Lung (tissue), 12 donors: Measurements from ENCODE around the gene DHRS3. TPM values are rescaled to one million over a fixed set of nuclear protein-coding genes. Genes with fewer than 3 reads are reported as not detected.

ENCODE experiments used
- ATAC-seq: fragments of 200-7000 bp; cut with Tn5 transposase; one replicate; pipeline ENCODE4 v1.9.1; 2020; ENCODE audit warnings: moderate number of reproducible peaks; ENCODE audit not compliant: insufficient read depth, low FRiP score
- DNase-seq, 3 donors: peaks; one replicate each; pipeline ENCODE4 v3.0.0-alpha.2; 2013 to 2017
- H3K27ac ChIP-seq, 2 donors: one replicate each; pipeline ENCODE4 v1.5.1; 2013; ENCODE audit warnings: mild to moderate bottlenecking in 2 of 2, moderate library complexity in 2 of 2, control low read depth in 1 of 2, inconsistent platforms in 1 of 2, low read depth in 1 of 2, low read length in 1 of 2
- H3K27me3 ChIP-seq, 3 donors: one replicate each; pipeline ENCODE4 v1.5.1; 2013; ENCODE audit warnings: low read length in 2 of 3; ENCODE audit not compliant: control insufficient read depth in 3 of 3, insufficient read depth in 3 of 3
- H3K36me3 ChIP-seq, 4 donors: one replicate each; pipeline ENCODE4 v1.5.1; 2013; ENCODE audit warnings: low read length in 4 of 4, mild to moderate bottlenecking in 1 of 4, moderate library complexity in 1 of 4; ENCODE audit not compliant: control insufficient read depth in 4 of 4, insufficient read depth in 4 of 4
- H3K4me1 ChIP-seq, 5 donors: one replicate each; pipeline ENCODE4 v1.5.1; 2013; ENCODE audit warnings: low read length in 5 of 5, mild to moderate bottlenecking in 2 of 5, moderate library complexity in 1 of 5; ENCODE audit not compliant: control insufficient read depth in 5 of 5, insufficient read depth in 5 of 5
- H3K4me3 ChIP-seq: one replicate; pipeline ENCODE4 v1.5.1; 2013; ENCODE audit warnings: mild to moderate bottlenecking, control low read depth, moderate library complexity
- H3K9ac ChIP-seq, 2 donors: one replicate each; pipeline ENCODE4 v1.5.1; 2013; ENCODE audit warnings: low read length in 2 of 2, control low read depth in 1 of 2; ENCODE audit not compliant: insufficient read depth in 1 of 2
- H3K9me3 ChIP-seq, 4 donors: one replicate each; pipeline ENCODE4 v1.5.1; 2013; ENCODE audit warnings: low read length in 3 of 4, mild to moderate bottlenecking in 1 of 4, moderate library complexity in 1 of 4; ENCODE audit not compliant: control insufficient read depth in 4 of 4, insufficient read depth in 3 of 4
- CTCF ChIP-seq: IDR thresholded peaks from 2 replicates; pipeline ENCODE4 v1.5.1; 2012; ENCODE audit warnings: mild to moderate bottlenecking; ENCODE audit errors: control extremely low read depth, extremely low read depth
- WGBS, 2 donors: extraction: QIAGEN DNeasy Blood & Tissue Kit; methylation state at CpG; one replicate each; pipeline ENCODE4 v1.1.7; 2013; 5-methylcytosine and 5-hydroxymethylcytosine counted together
- polyA plus RNA-seq, 2 donors: library from polyadenylated mRNA; stranded (reverse); fragments of 200-250 nt; gene quantifications; one replicate each; pipeline ENCODE4 v1.2.1, GENCODE V29; 2013
- total RNA-seq, 2 donors: library from RNA; depleted of rRNA in 1 of 2; stranded (reverse); fragments of >200 nt in 1 of 2; gene quantifications; one replicate each; pipeline ENCODE4 v1.2.1, GENCODE V29; 2014 to 2021
- donor health status: control.
- donor health status: control.
- donor health status: Bipolar disorder and iron deficiency.
- donor health status: healthy.
- donor health status: DM: yes; HTN: yes; CAD: no.

Gene DHRS3
- total and polyA plus RNA-seq, 4 donors: 56.7 to 109 (median 79.8) TPM

- no peaks in the 10 kb centered on the region for H3K9me3 ChIP-seq
- DNase-seq (no peak), ATAC-seq (no peak)
- no peak overlapping the region for H3K9ac ChIP-seq
- H3K27me3 ChIP-seq: no peaks in the 10 kb centered on the region
- H3K4me3 ChIP-seq: no peak overlapping the region
- peaks cover 11 to 29% (median 16%) of the 10 kb centered on the region in 5 donors for H3K4me1 ChIP-seq
- WGBS, 2 donors: 85 to 87% methylated on average over 19 of the region's 19 CpGs
- no peak for TF ChIP-seq CTCF
- peak overlapping the region; percentile 55 for H3K27ac ChIP-seq
- H3K36me3 ChIP-seq: peaks cover 0 to 10% (median 1%) of the 10 kb centered on the region in 4 donors
Observed at GRCh38 chr1:12591267-12591938, 26.6 kb downstream of the DHRS3 start.

DNA sequence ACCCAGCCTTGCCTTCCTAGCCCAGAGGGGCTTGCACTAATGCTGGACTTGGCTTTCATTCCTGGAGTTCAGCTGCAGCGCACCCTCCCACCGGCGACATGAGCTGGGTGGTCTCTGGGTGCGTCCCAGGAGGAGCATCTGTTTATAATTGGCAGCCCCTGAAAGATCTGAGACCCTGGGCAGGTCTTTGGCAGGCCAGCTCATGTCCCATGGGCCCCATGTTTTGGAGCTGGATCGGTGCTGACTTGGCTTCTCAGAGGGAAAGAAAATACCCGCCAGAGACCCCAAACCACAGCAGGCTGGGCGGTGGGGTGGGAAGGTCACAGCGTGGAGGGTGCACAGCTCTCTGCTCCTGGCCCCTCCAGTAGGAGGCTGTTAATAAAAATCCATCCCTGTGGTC, 29.3 kb downstream of the DHRS3 start:
- Histone ChIP-seq H3K27me3 (no peaks in the 10 kb centered on the region), H3K9me3 (no peaks in the 10 kb centered on the region), H3K27ac (no peak overlapping the region), H3K36me3 (peaks cover 0 to 17% (median 4%) of the 10 kb centered on the region in 4 donors), H3K4me1 (peaks cover 0 to 14% (median 5%) of the 10 kb centered on the region in 5 donors), H3K9ac (no peak overlapping the region), H3K4me3 (no peak overlapping the region)
- TF ChIP-seq CTCF: no peak
- no peak for ATAC-seq
- WGBS, 2 donors: 85 to 96% methylated on average over 8 of the region's 8 CpGs
- DNase-seq: no peak

- no peak for DNase-seq
- Histone ChIP-seq H3K9ac (no peak overlapping the region), H3K4me1 (peaks cover 0 to 13% (median 5%) of the 10 kb centered on the region in 5 donors), H3K4me3 (no peak overlapping the region), H3K27me3 (no peaks in the 10 kb centered on the region), H3K36me3 (peaks cover 0 to 17% (median 4%) of the 10 kb centered on the region in 4 donors), H3K27ac (no peak overlapping the region), H3K9me3 (no peaks in the 10 kb centered on the region)
- no peak for TF ChIP-seq CTCF
- 94 to 96% methylated on average over 7 of the region's 7 CpGs for WGBS, 2 donors
- ATAC-seq: no peak
Observed at GRCh38 chr1:12587981-12588640, 29.9 kb downstream of the DHRS3 start.
